Measurements from ENCODE around the gene BAD. TPM values are rescaled to one million over a fixed set of nuclear protein-coding genes. Genes with fewer than 3 reads are reported as not detected.

The BAD gene
- total RNA-seq, 3 donors from 2014 or later (not counting 1 experiment from before 2014, with no cell fraction given) = 30.6 to 35.8 (median 31.6) TPM

DNA sequence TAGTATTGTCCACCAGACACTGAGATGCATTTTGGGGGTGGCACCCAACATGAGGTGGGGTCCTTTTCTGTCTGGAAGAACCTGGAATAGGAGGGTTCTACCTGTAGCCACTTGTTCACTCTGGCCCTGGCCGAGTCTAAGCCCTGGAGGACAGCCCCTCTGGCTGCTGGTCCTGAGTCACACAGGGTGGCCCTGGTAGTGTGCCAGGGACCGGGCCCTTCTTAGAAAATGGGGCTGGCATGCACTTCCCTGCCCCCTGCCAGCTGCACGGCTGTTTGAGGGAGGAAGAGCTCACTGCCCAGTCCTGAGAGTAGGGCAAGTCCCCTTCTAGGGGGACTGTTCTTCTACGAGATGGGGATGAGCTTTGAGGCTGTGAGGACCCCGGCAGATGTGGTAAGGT is 31.0 kb downstream of the BAD start:
- H3K9me3 Mint-ChIP-seq = no peaks in the 10 kb centered on the region
- no peak for ATAC-seq
- intact Hi-C loops (cut with micrococcal nuclease) = no loop called here
- no peak for DNase-seq
- H3K4me3 ChIP-seq (ENCODE audit: low read length) = no peak overlapping the region
- H3K36me3 Mint-ChIP-seq = no peaks in the 10 kb centered on the region
- no peak overlapping the region for H3K27ac ChIP-seq (ENCODE audit: low read length)
- no peak overlapping the region for H3K27ac Mint-ChIP-seq
- no peak overlapping the region for H3K4me3 Mint-ChIP-seq
- 83% methylated on average over 5 of the region's 5 CpGs for whole genome bisulfite sequencing (ENCODE audit: insufficient coverage)
- peaks cover 27% of the 10 kb centered on the region for H3K4me1 ChIP-seq (ENCODE audit: control insufficient read depth, insufficient read depth, low read length)
- peaks cover 6% of the 10 kb centered on the region for H3K36me3 ChIP-seq (ENCODE audit: control insufficient read depth, insufficient read depth, low read length)
- H3K9me3 ChIP-seq (ENCODE audit: control insufficient read depth, insufficient read depth, low read length) = no peaks in the 10 kb centered on the region
- TF ChIP-seq, protein P1, sequence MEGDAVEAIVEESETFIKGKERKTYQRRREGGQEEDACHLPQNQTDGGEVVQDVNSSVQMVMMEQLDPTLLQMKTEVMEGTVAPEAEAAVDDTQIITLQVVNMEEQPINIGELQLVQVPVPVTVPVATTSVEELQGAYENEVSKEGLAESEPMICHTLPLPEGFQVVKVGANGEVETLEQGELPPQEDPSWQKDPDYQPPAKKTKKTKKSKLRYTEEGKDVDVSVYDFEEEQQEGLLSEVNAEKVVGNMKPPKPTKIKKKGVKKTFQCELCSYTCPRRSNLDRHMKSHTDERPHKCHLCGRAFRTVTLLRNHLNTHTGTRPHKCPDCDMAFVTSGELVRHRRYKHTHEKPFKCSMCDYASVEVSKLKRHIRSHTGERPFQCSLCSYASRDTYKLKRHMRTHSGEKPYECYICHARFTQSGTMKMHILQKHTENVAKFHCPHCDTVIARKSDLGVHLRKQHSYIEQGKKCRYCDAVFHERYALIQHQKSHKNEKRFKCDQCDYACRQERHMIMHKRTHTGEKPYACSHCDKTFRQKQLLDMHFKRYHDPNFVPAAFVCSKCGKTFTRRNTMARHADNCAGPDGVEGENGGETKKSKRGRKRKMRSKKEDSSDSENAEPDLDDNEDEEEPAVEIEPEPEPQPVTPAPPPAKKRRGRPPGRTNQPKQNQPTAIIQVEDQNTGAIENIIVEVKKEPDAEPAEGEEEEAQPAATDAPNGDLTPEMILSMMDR (IDR thresholded peaks at IDR 0.05) = no peak
- H3K27me3 ChIP-seq (ENCODE audit: control insufficient read depth, insufficient read depth, low read length) = no peaks in the 10 kb centered on the region
- no peaks in the 10 kb centered on the region for H3K27me3 Mint-ChIP-seq (ENCODE audit: low read depth in 2 of 2)
- H3K4me1 Mint-ChIP-seq = peaks cover 0 to 15% of the 10 kb centered on the region in 2 donors

DNA sequence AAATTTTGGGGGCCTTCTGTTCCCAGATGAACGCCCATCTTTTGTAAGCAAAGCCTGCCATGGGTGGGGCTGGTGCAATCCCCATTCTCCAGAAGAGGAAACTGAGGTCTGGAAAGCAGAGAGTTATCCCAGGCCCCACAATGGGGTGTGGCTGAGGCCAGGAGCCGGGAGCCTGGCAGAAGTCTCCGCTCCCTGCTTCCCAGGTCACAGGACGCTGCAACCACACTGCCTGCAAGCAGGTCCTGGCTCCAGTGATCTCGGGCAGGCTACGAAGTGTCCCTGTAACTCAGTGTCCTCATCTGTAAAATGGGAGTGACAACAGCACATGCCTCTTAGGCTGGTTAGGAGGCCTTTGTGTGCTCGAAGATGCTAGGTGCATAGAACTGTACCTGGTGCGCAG is 31.4 kb downstream of the BAD start:
- H3K27ac ChIP-seq (ENCODE audit: low read length) = no peak overlapping the region
- no peak overlapping the region for H3K4me3 ChIP-seq (ENCODE audit: low read length)
- intact Hi-C loops (cut with micrococcal nuclease) = no loop called here
- Mint-ChIP-seq H3K9me3 (no peaks in the 10 kb centered on the region), H3K27me3 (ENCODE audit: low read depth in 2 of 2) (no peaks in the 10 kb centered on the region), H3K4me1 (peaks cover 2 to 15% of the 10 kb centered on the region in 2 donors), H3K4me3 (no peak overlapping the region), H3K27ac (no peak overlapping the region), H3K36me3 (no peaks in the 10 kb centered on the region)
- H3K27me3 ChIP-seq (ENCODE audit: control insufficient read depth, insufficient read depth, low read length) = no peaks in the 10 kb centered on the region
- DNase-seq (no peak), ATAC-seq (no peak)
- TF ChIP-seq, protein P1 (IDR thresholded peaks at IDR 0.05) = no peak
- H3K4me1 ChIP-seq (ENCODE audit: control insufficient read depth, insufficient read depth, low read length) = peaks cover 27% of the 10 kb centered on the region
- peaks cover 6% of the 10 kb centered on the region for H3K36me3 ChIP-seq (ENCODE audit: control insufficient read depth, insufficient read depth, low read length)
- 94% methylated on average over 8 of the region's 8 CpGs for WGBS (ENCODE audit: insufficient coverage)
- no peaks in the 10 kb centered on the region for H3K9me3 ChIP-seq (ENCODE audit: control insufficient read depth, insufficient read depth, low read length)

DNA sequence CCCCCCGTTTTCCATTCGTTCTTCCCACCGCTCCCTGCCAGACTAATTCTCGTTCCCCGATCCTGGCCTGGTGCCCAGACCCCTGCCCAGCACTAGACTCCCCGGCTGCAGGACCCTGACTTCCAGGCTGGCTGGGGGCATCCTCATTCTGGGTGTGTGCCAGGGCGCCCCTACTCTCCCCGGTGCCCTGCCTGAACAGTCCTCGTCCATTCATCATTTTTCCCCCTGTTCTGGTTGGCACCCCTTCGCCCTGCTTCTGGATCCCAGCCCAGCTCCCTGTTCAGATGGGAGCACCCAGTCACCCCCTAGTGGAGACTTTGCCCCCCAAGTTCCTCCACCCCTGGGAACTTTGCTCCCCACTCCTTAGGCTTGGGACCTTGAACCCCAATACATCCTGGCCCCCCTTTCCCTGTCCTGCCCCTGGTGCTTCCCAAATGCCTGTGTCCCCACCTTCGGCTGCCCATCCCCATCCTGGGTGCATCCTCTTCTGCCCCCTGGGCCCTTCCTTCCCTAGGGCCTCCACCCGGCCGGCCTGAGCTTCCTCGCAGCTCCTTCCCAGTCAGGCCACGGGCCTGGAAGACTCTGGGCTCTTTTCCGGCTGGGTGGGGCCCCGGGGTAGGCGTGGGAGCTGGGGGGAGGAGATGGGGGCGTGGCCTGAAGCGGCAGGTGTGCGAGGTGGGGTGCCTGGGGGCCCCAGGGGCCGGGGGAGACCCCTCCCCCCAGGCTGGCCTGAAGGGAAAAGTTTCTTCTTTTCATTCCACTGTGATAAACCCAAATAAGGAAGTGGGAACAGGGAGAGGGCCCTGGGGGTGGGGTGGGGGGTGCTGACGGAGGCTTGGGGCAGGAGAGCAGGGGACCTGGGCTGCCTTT is 32.2 kb downstream of the BAD start:
- TF ChIP-seq, protein P1 (IDR thresholded peaks at IDR 0.05) = no peak
- Mint-ChIP-seq H3K36me3 (no peaks in the 10 kb centered on the region), H3K4me3 (peak overlapping the region; percentile 86), H3K9me3 (no peaks in the 10 kb centered on the region), H3K4me1 (peaks cover 10 to 23% of the 10 kb centered on the region in 2 donors), H3K27ac (peak overlapping the region in 1 of 2 donors; percentile 86), H3K27me3 (ENCODE audit: low read depth in 2 of 2) (no peaks in the 10 kb centered on the region)
- peaks cover 34% of the 10 kb centered on the region for H3K4me1 ChIP-seq (ENCODE audit: control insufficient read depth, insufficient read depth, low read length)
- H3K36me3 ChIP-seq (ENCODE audit: control insufficient read depth, insufficient read depth, low read length) = peaks cover 6% of the 10 kb centered on the region
- H3K4me3 ChIP-seq (ENCODE audit: low read length) = peak overlapping the region; percentile 58
- DNase-seq = peak in 1 of 2 donors; percentile 56
- 14% methylated on average over 16 of the region's 23 CpGs for WGBS (ENCODE audit: insufficient coverage)
- H3K27ac ChIP-seq (ENCODE audit: low read length) = no peak overlapping the region
- no peaks in the 10 kb centered on the region for H3K9me3 ChIP-seq (ENCODE audit: control insufficient read depth, insufficient read depth, low read length)
- no peaks in the 10 kb centered on the region for H3K27me3 ChIP-seq (ENCODE audit: control insufficient read depth, insufficient read depth, low read length)
- no peak for ATAC-seq
- intact Hi-C loops (cut with micrococcal nuclease) = no loop called here

Data from natural killer cell (primary cell).